Trophoblast cell (in vitro differentiated cells and primary cell): Measurements from ENCODE around the gene ABHD1.

ENCODE experiments used
- DNase-seq, 2 donors: peaks; one replicate each; pipeline ENCODE4 v3.0.0-alpha.2; 2016
- H2AFZ ChIP-seq: 2 replicates; pipeline ENCODE4 v1.6.1; 2013; ENCODE audit warnings: low read length, moderate library complexity, mild to moderate bottlenecking; ENCODE audit not compliant: insufficient read depth, poor library complexity
- H2AK5ac ChIP-seq: 2 replicates; pipeline ENCODE4 v1.6.1; 2013; ENCODE audit warnings: mild to moderate bottlenecking, low read length
- H2BK120ac ChIP-seq: 2 replicates; pipeline ENCODE4 v1.6.1; 2013; ENCODE audit warnings: low read length, mild to moderate bottlenecking, moderate library complexity; ENCODE audit not compliant: insufficient read depth, poor library complexity
- H2BK12ac ChIP-seq: 2 replicates; pipeline ENCODE4 v1.6.1; 2013; ENCODE audit warnings: mild to moderate bottlenecking, low read length, moderate library complexity
- H2BK5ac ChIP-seq: 2 replicates; pipeline ENCODE4 v1.6.1; 2013; ENCODE audit warnings: low read length, low read depth, moderate library complexity, mild to moderate bottlenecking; ENCODE audit not compliant: poor library complexity
- H3K14ac ChIP-seq: 2 replicates; pipeline ENCODE4 v1.6.1; 2013; ENCODE audit warnings: mild to moderate bottlenecking, low read length
- H3K18ac ChIP-seq: 2 replicates; pipeline ENCODE4 v1.6.1; 2013; ENCODE audit warnings: mild to moderate bottlenecking, low read length
- H3K23ac ChIP-seq: 2 replicates; pipeline ENCODE4 v1.6.1; 2013; ENCODE audit warnings: low read length
- H3K27ac ChIP-seq: 2 replicates; pipeline ENCODE4 v1.5.1; 2013; ENCODE audit warnings: low read depth, mild to moderate bottlenecking, inconsistent platforms, low read length, moderate library complexity
- H3K27me3 ChIP-seq: 2 replicates; pipeline ENCODE4 v1.6.1; 2013; ENCODE audit warnings: inconsistent platforms, mild to moderate bottlenecking, low read length, moderate library complexity; ENCODE audit not compliant: insufficient read depth
- H3K36me3 ChIP-seq, 2 experiments: 1 replicate in 1 of 2; 2 replicates in 1 of 2; pipeline ENCODE4 v1.6.1; 2013; ENCODE audit warnings: low read length in 2 of 2, mild to moderate bottlenecking in 2 of 2, moderate library complexity in 1 of 2; ENCODE audit not compliant: insufficient read depth in 2 of 2, control insufficient read depth in 1 of 2
- H3K4ac ChIP-seq: 2 replicates; pipeline ENCODE4 v1.6.1; 2013; ENCODE audit warnings: low read depth, mild to moderate bottlenecking, low read length, moderate library complexity
- H3K4me1 ChIP-seq, 2 experiments: 1 replicate in 1 of 2; 2 replicates in 1 of 2; pipeline ENCODE4 v1.6.1; 2013; ENCODE audit warnings: low read length in 2 of 2, mild to moderate bottlenecking in 2 of 2, moderate library complexity in 1 of 2; ENCODE audit not compliant: insufficient read depth in 2 of 2, control insufficient read depth in 1 of 2
- H3K4me2 ChIP-seq: 2 replicates; pipeline ENCODE4 v1.6.1; 2013; ENCODE audit warnings: inconsistent platforms, mild to moderate bottlenecking, low read length, moderate library complexity
- H3K4me3 ChIP-seq: 2 replicates; pipeline ENCODE4 v1.5.1; 2013; ENCODE audit warnings: mild to moderate bottlenecking, low read depth, low read length, inconsistent platforms
- H3K79me1 ChIP-seq: one replicate; pipeline ENCODE4 v1.6.1; 2013; ENCODE audit warnings: low read length
- H3K79me2 ChIP-seq: 2 replicates; pipeline ENCODE4 v1.6.1; 2013; ENCODE audit warnings: low read length, mild to moderate bottlenecking; ENCODE audit not compliant: control insufficient read depth, insufficient read depth, poor library complexity
- H3K9ac ChIP-seq: 2 replicates; pipeline ENCODE4 v1.6.1; 2013; ENCODE audit warnings: mild to moderate bottlenecking, low read length
- H3K9me3 ChIP-seq: 2 replicates; pipeline ENCODE4 v1.6.1; 2013; ENCODE audit warnings: low read depth, mild to moderate bottlenecking, control low read depth, inconsistent platforms, low read length; ENCODE audit not compliant: insufficient read depth
- H4K12ac ChIP-seq: 2 replicates; pipeline ENCODE4 v1.6.1; 2013; ENCODE audit warnings: low read depth, mild to moderate bottlenecking, low read length, moderate library complexity
- H4K8ac ChIP-seq: 2 replicates; pipeline ENCODE4 v1.6.1; 2013; ENCODE audit warnings: low read depth, mild to moderate bottlenecking, low read length, moderate library complexity
- H4K91ac ChIP-seq: one replicate; pipeline ENCODE4 v1.6.1; 2013; ENCODE audit warnings: low read depth, mild to moderate bottlenecking, low read length, moderate library complexity
- WGBS: extraction: QIAGEN DNeasy Blood & Tissue Kit; methylation state at CpG from one replicate; pipeline ENCODE4 v1.1.7; 2013; ENCODE audit warnings: missing lambda C conversion rate; ENCODE audit not compliant: insufficient read length, insufficient coverage; ENCODE audit errors: extremely low coverage; 5-methylcytosine and 5-hydroxymethylcytosine counted together

Gene ABHD1

GRCh38 chr2:27160191-27160590 lies 36.6 kb downstream of the ABHD1 start:
- Histone ChIP-seq H3K9ac (no peak overlapping the region), H3K79me2 (no peaks in the 10 kb centered on the region)

DNA sequence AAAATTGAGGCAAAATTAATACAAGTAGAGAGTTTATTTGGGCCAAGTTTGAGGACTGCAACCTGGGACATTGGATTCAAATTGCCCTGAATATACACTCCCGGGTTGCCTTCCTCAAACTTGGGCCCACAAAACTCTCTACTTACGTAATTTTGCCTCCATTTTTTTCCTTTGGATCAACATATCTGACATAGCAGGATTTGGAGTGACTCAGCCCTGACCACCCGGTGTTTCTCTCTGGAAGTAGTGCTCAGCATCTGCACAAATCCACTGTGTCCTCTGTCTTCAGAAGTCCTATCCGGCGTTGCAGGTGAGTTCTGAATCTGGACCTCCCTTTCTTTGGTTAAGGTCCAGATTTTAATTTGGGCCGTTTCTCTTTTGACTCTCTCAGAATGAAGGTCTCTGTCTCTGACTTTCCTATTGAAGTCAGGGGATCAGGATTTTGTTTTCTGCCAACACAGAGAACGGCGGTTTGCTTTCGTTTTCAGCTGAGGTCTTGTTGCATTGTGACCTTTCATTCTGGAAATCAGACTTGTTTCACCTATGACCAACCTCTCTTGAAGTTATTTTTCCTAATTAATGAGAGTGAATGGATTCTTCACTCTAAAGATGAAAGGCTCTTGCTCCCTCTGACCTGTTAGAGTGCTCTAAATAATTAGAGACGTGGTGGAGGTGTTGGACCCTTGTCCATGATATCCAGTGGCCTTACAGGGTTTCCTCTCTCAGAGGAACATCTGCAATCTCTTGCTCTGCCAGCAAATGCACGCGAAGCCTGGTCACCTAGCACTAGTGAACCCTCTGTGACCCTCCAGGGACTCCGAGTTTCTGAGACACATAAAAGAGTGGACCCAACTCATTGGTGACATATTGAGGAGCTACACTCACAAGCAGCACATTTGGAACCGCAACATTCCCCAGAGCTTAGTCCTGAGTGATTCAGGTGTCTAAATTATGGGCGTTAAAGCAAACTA lies 38.8 kb downstream of the ABHD1 start:
- no peak overlapping the region for H3K9ac ChIP-seq
- WGBS: no CpG with 5 or more reads among the region's 15 CpGs
- DNase-seq: peak; percentile 48 to 77

More at GRCh38 chr2:27160191-27160590, 36.6 kb downstream of the ABHD1 start:
- Histone ChIP-seq H2BK120ac (no peak overlapping the region), H3K27ac (no peak overlapping the region), H4K8ac (no peak overlapping the region), H2AK5ac (no peak overlapping the region), H3K9me3 (no peaks in the 10 kb centered on the region), H4K91ac (no peak overlapping the region), H2BK12ac (no peak overlapping the region), H3K36me3 (no peaks in the 10 kb centered on the region), H3K79me1 (no peaks in the 10 kb centered on the region), H2BK5ac (no peak overlapping the region), H3K4ac (no peak overlapping the region), H3K14ac (no peak overlapping the region), H2AFZ (no peak overlapping the region), H3K4me1 (no peaks in the 10 kb centered on the region), H3K23ac (no peak overlapping the region), H3K18ac (no peak overlapping the region), H3K27me3 (no peaks in the 10 kb centered on the region), H4K12ac (no peak overlapping the region), H3K4me2 (no peak overlapping the region), H3K4me3 (no peak overlapping the region)
- DNase-seq: no peak
- no CpG with 5 or more reads among the region's 9 CpGs for WGBS

DNA sequence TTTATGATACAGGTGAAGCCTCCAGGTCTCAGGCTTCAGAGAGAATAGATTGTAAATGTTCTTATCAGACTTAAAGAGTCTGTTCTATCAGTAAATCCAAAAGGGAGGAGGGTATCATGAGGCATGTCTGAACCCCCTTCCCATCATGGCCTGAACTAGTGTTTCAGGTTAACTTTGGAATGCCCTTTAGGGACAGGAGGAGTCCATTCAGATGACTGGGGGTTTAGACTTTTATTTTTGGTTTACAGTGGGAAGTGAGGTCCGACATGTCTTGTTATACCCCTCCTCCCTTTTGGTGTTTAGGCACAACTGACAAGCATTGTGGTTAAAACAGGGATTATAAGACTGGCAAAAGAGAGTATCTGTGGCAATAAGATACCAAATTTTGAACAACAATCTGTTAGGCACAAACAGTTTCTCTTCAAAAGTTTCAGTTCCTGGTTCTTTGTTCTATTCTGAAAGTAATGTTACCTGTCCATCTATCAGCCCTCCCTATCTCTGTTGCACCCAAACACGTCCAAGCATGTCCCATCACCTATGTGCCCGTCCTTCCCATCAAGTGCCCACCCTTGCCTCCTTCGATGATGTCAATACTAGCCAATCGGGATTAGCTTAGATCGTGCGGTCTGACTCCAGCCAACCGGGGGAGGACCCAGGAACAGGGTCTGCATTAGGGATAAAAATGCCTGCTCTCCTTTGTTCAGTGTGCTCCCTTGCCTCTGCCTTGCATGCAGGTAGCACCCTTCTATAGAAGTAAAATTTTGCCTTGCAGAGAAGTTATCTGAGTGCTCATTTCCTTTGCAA lies 41.5 kb downstream of the ABHD1 start:
- H2BK120ac ChIP-seq: no peak overlapping the region
- no peak overlapping the region for H3K14ac ChIP-seq
- H3K4me1 ChIP-seq: no peaks in the 10 kb centered on the region
- no peak overlapping the region for H3K4ac ChIP-seq
- H2BK5ac ChIP-seq: no peak overlapping the region
- H3K23ac ChIP-seq: no peak overlapping the region
- no peak overlapping the region for H4K91ac ChIP-seq
- H2AK5ac ChIP-seq: no peak overlapping the region
- no peak overlapping the region for H3K18ac ChIP-seq
- H4K12ac ChIP-seq: no peak overlapping the region
- H3K4me3 ChIP-seq: no peak overlapping the region
- H4K8ac ChIP-seq: no peak overlapping the region
- H2AFZ ChIP-seq: no peak overlapping the region
- no peaks in the 10 kb centered on the region for H3K79me1 ChIP-seq
- no peaks in the 10 kb centered on the region for H3K36me3 ChIP-seq
- no CpG with 5 or more reads among the region's 8 CpGs for WGBS
- no peak overlapping the region for H2BK12ac ChIP-seq
- no peaks in the 10 kb centered on the region for H3K79me2 ChIP-seq
- H3K4me2 ChIP-seq: no peak overlapping the region
- no peaks in the 10 kb centered on the region for H3K9me3 ChIP-seq
- no peak overlapping the region for H3K27ac ChIP-seq
- DNase-seq: no peak
- H3K9ac ChIP-seq: no peak overlapping the region
- H3K27me3 ChIP-seq: no peaks in the 10 kb centered on the region

More for the DNA sequence above, 38.8 kb downstream of the ABHD1 start:
- Histone ChIP-seq H3K18ac (no peak overlapping the region), H3K4me3 (no peak overlapping the region), H2BK120ac (no peak overlapping the region), H3K27ac (no peak overlapping the region), H2BK12ac (no peak overlapping the region), H4K8ac (no peak overlapping the region), H2AK5ac (no peak overlapping the region), H3K27me3 (no peaks in the 10 kb centered on the region), H2BK5ac (no peak overlapping the region), H3K36me3 (no peaks in the 10 kb centered on the region), H3K23ac (no peak overlapping the region), H3K4me2 (no peak overlapping the region), H3K79me2 (no peaks in the 10 kb centered on the region), H3K9me3 (no peaks in the 10 kb centered on the region), H3K14ac (no peak overlapping the region), H4K12ac (no peak overlapping the region), H3K4ac (no peak overlapping the region), H3K4me1 (no peaks in the 10 kb centered on the region), H2AFZ (no peak overlapping the region), H4K91ac (no peak overlapping the region), H3K79me1 (no peaks in the 10 kb centered on the region)

DNA sequence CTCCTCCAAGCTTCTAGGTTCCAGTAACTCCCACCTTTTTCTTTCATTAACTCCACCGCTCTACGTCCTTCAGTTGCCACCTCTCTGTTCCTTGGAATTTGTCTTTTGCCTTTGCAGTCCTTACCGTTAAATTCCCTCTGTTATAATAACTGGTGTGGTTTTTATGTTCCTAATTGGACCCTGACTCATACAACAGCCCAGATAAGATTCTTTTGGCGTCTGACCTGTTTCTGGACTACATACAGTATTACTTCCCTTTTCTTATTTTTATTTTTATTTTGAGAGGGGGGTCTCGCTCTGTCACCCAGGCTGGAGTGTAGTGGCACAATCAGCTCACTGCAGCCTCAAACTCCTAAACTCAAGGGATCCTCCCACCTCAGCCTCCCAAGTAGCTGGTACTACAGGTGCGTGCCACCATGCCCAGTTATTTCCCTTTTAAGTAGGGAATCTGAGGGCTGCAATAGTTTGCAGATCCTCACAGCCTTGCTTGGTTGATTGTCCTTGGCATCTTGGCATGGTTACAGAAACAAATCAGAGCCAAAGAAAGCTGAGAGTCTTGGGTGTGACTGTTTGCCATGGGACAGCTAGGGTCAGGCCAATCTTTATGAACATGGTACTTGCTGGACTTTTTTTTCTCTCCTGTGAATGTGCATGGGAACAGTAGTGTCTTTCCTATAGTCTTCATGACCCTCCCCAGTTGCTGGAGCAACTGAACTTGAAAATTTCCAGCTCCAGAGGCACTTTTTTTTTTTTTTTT lies 47.1 kb downstream of the ABHD1 start:
- Histone ChIP-seq H2BK120ac (no peak overlapping the region), H3K23ac (no peak overlapping the region), H3K4me1 (no peaks in the 10 kb centered on the region), H3K4ac (no peak overlapping the region), H2AK5ac (no peak overlapping the region), H3K9ac (no peak overlapping the region), H3K79me2 (no peaks in the 10 kb centered on the region), H3K4me3 (no peak overlapping the region), H3K27me3 (no peaks in the 10 kb centered on the region), H2AFZ (no peak overlapping the region), H3K4me2 (no peak overlapping the region), H3K27ac (no peak overlapping the region), H3K36me3 (no peaks in the 10 kb centered on the region), H4K8ac (no peak overlapping the region), H4K12ac (no peak overlapping the region), H3K18ac (no peak overlapping the region), H4K91ac (no peak overlapping the region), H2BK12ac (no peak overlapping the region), H3K79me1 (no peaks in the 10 kb centered on the region), H3K9me3 (no peaks in the 10 kb centered on the region), H2BK5ac (no peak overlapping the region), H3K14ac (no peak overlapping the region)
- peak in 1 of 2 donors; percentile 25 for DNase-seq
- no CpG with 5 or more reads among the region's 6 CpGs for WGBS
